BE2C (cell line): ENCODE measurements around the gene CCDC70.
"Not testable (repeated sequence)": the region's sequence is repeated elsewhere in the genome, so short reads cannot be mapped to it uniquely, and the experiment has no call there.

ENCODE experiments used
- DNase-seq: peaks from one replicate; pipeline ENCODE4 v3.0.0-alpha.2; 2020
- H3K27me3 ChIP-seq: fragments of 250-450 bp; sonication (Bioruptor Pico); 2 replicates; pipeline ENCODE4 v1.5.1; 2020; ENCODE audit warnings: mild to moderate bottlenecking
- H3K36me3 ChIP-seq: fragments of 250-450 bp; sonication (Bioruptor Pico); 2 replicates; pipeline ENCODE4 v1.5.1; 2020; ENCODE audit warnings: mild to moderate bottlenecking
- H3K4me1 ChIP-seq: fragments of 250-450 bp; sonication (Bioruptor Pico); 2 replicates; pipeline ENCODE4 v1.5.1; 2020
- H3K4me3 ChIP-seq: 2 replicates; pipeline ENCODE4 v1.5.1; 2011; ENCODE audit warnings: low read depth, low read length
- H3K9me3 ChIP-seq: fragments of 250-450 bp; sonication (Bioruptor Pico); 2 replicates; pipeline ENCODE4 v1.5.1; 2020
- TF ChIP-seq, protein P1 (sequence below): IDR thresholded peaks from 2 replicates; pipeline ENCODE4 v1.5.1; 2012; ENCODE audit warnings: mild to moderate bottlenecking, low read depth, low read length

CCDC70 gene

DNA sequence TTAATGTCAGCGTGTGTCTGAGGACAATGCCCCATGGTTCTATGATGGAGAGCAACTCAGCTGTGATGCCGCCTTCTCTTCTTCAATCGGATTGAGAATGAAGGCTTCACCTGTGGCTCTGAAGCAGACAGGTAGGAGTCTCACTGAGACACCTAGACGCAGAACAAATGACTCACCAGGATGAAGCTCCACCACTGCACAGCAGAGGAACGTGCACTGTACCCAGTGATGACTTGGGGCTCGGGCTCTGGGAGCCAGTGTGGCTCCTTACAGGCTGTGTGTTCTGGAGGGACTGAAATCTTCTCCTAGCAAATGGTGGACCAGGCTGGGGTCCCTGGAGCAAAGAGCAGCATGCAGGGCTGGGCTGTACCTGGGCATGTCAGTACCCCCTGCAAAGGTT lies 44.0 kb downstream of the CCDC70 start:
- Histone ChIP-seq H3K36me3 (no peaks in the 10 kb centered on the region), H3K4me1 (peaks cover 8% of the 10 kb centered on the region), H3K27me3 (no peaks in the 10 kb centered on the region), H3K9me3 (no peaks in the 10 kb centered on the region), H3K4me3 (no peak overlapping the region)
- TF ChIP-seq, protein P1, sequence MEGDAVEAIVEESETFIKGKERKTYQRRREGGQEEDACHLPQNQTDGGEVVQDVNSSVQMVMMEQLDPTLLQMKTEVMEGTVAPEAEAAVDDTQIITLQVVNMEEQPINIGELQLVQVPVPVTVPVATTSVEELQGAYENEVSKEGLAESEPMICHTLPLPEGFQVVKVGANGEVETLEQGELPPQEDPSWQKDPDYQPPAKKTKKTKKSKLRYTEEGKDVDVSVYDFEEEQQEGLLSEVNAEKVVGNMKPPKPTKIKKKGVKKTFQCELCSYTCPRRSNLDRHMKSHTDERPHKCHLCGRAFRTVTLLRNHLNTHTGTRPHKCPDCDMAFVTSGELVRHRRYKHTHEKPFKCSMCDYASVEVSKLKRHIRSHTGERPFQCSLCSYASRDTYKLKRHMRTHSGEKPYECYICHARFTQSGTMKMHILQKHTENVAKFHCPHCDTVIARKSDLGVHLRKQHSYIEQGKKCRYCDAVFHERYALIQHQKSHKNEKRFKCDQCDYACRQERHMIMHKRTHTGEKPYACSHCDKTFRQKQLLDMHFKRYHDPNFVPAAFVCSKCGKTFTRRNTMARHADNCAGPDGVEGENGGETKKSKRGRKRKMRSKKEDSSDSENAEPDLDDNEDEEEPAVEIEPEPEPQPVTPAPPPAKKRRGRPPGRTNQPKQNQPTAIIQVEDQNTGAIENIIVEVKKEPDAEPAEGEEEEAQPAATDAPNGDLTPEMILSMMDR, result no peak
- no peak for DNase-seq

DNA sequence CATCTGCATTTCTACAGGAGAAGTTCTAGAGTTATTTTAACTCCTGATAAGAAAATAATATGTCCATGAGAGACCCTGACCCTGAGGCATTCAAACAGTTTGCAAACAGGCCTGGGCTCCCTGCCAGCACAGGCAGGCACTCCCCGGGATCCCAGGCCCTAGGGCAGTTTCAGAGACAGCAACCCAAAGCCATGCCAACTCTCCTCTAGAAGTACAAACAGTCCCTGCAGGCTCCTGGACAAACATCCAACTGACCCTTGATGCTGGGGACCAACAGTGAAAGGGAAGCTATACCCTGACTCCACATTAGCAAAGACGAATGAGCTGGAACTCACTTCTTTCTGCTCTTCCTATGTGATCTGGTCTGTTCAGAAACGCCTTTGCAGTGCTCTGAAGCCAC lies 44.8 kb downstream of the CCDC70 start:
- no peak overlapping the region for H3K4me3 ChIP-seq
- H3K27me3 ChIP-seq, result no peaks in the 10 kb centered on the region
- peak; percentile 79 for DNase-seq
- no peaks in the 10 kb centered on the region for H3K36me3 ChIP-seq
- H3K4me1 ChIP-seq, result peaks cover 8% of the 10 kb centered on the region
- TF ChIP-seq, protein P1, result no peak
- H3K9me3 ChIP-seq, result no peaks in the 10 kb centered on the region

DNA sequence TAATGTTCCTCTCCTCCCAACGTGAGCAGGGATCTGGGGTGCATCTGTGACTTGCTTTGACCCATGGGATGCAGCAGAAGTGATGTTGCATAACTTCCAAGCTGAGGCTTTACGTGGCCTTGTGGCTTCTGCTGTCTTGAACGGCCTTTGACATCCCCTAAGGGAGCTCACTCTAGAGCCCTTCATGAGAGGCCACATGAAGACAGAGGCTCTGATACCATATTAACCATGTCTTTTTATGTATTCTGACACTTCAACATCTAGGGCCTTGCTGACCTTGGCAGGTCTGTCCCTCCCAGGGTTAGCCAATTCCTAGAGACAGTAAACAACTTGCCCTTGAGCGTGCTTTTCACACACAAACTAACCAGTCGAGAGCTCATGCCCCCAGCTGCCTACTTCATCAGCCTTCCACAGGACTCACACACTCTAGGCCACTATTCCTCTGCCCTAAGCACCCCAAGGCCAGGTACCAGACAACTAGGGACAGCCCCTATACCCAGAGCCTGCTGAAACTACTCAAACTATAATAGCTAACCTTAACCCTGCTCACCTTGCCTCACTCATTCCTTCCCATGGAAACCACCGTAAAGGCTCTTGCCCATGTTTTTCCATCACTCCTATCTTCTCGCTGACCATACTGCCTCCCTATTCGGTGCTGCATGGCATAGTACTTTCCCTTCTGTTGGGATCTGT lies 45.4 kb downstream of the CCDC70 start:
- peaks cover 8% of the 10 kb centered on the region for H3K4me1 ChIP-seq
- no peaks in the 10 kb centered on the region for H3K36me3 ChIP-seq
- no peak for DNase-seq
- no peaks in the 10 kb centered on the region for H3K9me3 ChIP-seq
- no peaks in the 10 kb centered on the region for H3K27me3 ChIP-seq
- H3K4me3 ChIP-seq, result no peak overlapping the region
- TF ChIP-seq, protein P1, result no peak

DNA sequence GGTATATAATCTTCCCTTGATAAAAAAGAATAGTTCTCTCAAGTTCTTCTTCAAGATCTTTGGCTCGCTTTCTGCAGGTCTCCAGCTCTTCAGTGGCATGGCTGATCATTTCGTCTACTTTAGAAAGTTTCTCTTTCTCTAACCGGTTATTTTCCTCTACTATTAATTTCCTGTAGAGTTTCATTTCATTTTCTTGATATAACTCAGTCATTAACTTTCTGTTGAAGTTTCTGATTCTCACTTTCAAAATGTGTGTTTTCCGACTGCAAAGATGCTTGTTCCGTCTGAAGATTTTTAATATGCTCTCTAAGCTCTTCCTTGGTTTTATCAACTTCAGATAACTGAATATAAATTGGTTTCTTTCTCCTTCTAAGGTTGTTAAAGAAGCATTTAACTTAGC lies 47.5 kb downstream of the CCDC70 start:
- H3K4me3 ChIP-seq, H3K4me1 ChIP-seq, H3K36me3 ChIP-seq: not testable (repeated sequence)

DNA sequence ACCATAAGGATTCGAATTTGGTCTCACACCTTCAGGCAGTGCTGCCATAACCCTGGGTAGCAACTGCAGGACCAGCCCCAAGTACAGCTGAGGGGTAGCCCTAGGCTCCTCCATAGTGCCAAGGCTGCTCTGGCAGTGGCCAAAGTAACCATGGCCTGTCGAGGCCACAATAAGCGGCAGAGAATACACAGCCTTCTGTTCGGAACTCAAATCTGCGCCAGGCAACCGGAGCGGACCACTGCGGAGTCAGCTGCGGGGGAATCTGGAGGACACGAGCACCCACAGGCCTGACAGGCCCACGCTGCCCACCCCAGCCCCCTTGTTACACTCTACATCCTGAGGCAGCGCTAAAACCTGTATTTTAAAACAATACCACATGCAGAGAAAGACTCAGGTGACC lies 48.7 kb downstream of the CCDC70 start:
- H3K36me3 ChIP-seq, result no peaks in the 10 kb centered on the region
- H3K27me3 ChIP-seq, result no peaks in the 10 kb centered on the region
- DNase-seq, result no peak
- H3K4me1 ChIP-seq, result peaks cover 8% of the 10 kb centered on the region
- no peak overlapping the region for H3K4me3 ChIP-seq
- no peaks in the 10 kb centered on the region for H3K9me3 ChIP-seq
- TF ChIP-seq, protein P1, result no peak

More for the DNA sequence above, 47.5 kb downstream of the CCDC70 start:
- DNase-seq, H3K27me3 ChIP-seq, H3K9me3 ChIP-seq: not testable (repeated sequence)

DNA sequence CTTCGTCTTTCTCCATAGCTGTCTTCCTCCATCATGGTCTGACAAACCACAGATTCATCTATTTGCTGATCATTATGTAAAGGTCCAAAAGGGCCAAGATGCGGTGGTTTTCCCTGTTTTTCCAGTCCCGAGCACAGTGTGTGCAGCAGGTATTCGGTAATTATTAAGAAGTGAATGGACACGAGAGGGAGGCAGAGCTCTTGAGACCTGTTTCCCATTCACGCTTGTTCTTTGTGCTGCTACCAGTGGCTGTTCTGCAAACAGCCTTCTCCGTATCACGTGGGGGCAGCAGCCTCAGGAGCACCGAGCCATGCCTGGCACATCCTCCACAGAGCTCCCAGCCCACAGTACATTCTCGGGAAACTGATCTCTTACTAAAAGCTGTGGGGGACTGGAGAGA lies 50.3 kb downstream of the CCDC70 start:
- DNase-seq, result no peak
- no peaks in the 10 kb centered on the region for H3K9me3 ChIP-seq
- no peak overlapping the region for H3K4me3 ChIP-seq
- H3K36me3 ChIP-seq, result no peaks in the 10 kb centered on the region
- H3K27me3 ChIP-seq, result no peaks in the 10 kb centered on the region
- H3K4me1 ChIP-seq, result no peaks in the 10 kb centered on the region
- TF ChIP-seq, protein P1, result peak; percentile 27; the same call in 1 of the 2 replicates
